ENCODE results near the gene AGMO. TPM values are rescaled to one million over a fixed set of nuclear protein-coding genes. Genes with fewer than 3 reads are reported as not detected.

AGMO gene
- total and polyA plus RNA-seq, 2 donors (not counting 1 experiment from before 2014, with no cell fraction given): not detected

- H3K9ac ChIP-seq (ENCODE audit: low read length): no peak overlapping the region
- ATAC-seq (ENCODE audit: low read depth): no peak
- H2AFZ ChIP-seq (ENCODE audit: insufficient read depth, low read depth, low read length, poor library complexity, severe bottlenecking): no peak overlapping the region
- Mint-ChIP-seq H3K9me3 (ENCODE audit: insufficient read depth) (no peaks in the 10 kb centered on the region), H3K27ac (no peak overlapping the region), H3K4me1 (no peaks in the 10 kb centered on the region), H3K4me3 (no peak overlapping the region), H3K27me3 (no peaks in the 10 kb centered on the region)
- no peaks in the 10 kb centered on the region for H3K9me3 ChIP-seq (ENCODE audit: control extremely low read depth in 1 of 3, control insufficient read depth in 2 of 3, insufficient read depth in 1 of 3, low read length in 2 of 3)
- TF ChIP-seq EZH2 (IDR thresholded peaks at IDR 0.05; ENCODE audit: borderline replicate concordance, insufficient read depth, low read depth, low read length, poor library complexity, severe bottlenecking): no peak
- TF ChIP-seq CTCF (IDR thresholded peaks at IDR 0.05): no peak
- no peak overlapping the region for H3K27ac ChIP-seq (ENCODE audit: low read length in 2 of 2)
- no peaks in the 10 kb centered on the region for H3K27me3 ChIP-seq (replicated peaks in 1 of 4; ENCODE audit: control extremely low read depth in 1 of 4, control insufficient read depth in 3 of 4, insufficient read depth in 4 of 4, low read length in 3 of 4)
- ChIA-PET POLR2A (no interaction called here), CTCF (no interaction called here)
- DNase-seq: no peak
- no peaks in the 10 kb centered on the region for H3K36me3 ChIP-seq (replicated peaks in 1 of 2; ENCODE audit: control extremely low read depth in 1 of 2, control insufficient read depth in 1 of 2, extremely low read depth in 1 of 2, insufficient read depth in 2 of 2, low read length in 1 of 2)
- no peaks in the 10 kb centered on the region for H4K20me1 ChIP-seq (ENCODE audit: control insufficient read depth, insufficient read depth, low read length, poor library complexity, severe bottlenecking)
- H3K4me2 ChIP-seq (replicated peaks; ENCODE audit: low read depth, low read length, poor library complexity, severe bottlenecking): no peak overlapping the region
- no peak overlapping the region for H3K4me3 ChIP-seq (ENCODE audit: control extremely low read depth in 1 of 5, extremely low read depth in 1 of 5, insufficient read depth in 1 of 5, low read depth in 2 of 5, low read length in 4 of 5)
- no CpG with 5 or more reads among the region's 2 CpGs for WGBS (ENCODE audit: insufficient coverage)
- intact Hi-C loops (cut with micrococcal nuclease): no loop called here
- no peaks in the 10 kb centered on the region for H3K79me2 ChIP-seq (ENCODE audit: control insufficient read depth, insufficient read depth, low read length)
- no peaks in the 10 kb centered on the region for H3K4me1 ChIP-seq (ENCODE audit: control insufficient read depth in 2 of 2, insufficient read depth in 2 of 2, low read length in 2 of 2)
Measured at GRCh38 chr7:15488401-15488800, 73.4 kb downstream of the AGMO start.

GRCh38 chr7:15487896-15488295 lies 73.9 kb downstream of the AGMO start:
- H3K27ac Mint-ChIP-seq: no peak overlapping the region
- no peaks in the 10 kb centered on the region for H3K36me3 ChIP-seq (replicated peaks in 1 of 2; ENCODE audit: control extremely low read depth in 1 of 2, control insufficient read depth in 1 of 2, extremely low read depth in 1 of 2, insufficient read depth in 2 of 2, low read length in 1 of 2)
- H3K9me3 ChIP-seq (ENCODE audit: control extremely low read depth in 1 of 3, control insufficient read depth in 2 of 3, insufficient read depth in 1 of 3, low read length in 2 of 3): no peaks in the 10 kb centered on the region
- H3K27me3 Mint-ChIP-seq: no peaks in the 10 kb centered on the region
- CTCF ChIA-PET: no interaction called here
- ATAC-seq (ENCODE audit: low read depth): no peak
- H3K27ac ChIP-seq (ENCODE audit: low read length in 2 of 2): no peak overlapping the region
- H3K27me3 ChIP-seq (replicated peaks in 1 of 4; ENCODE audit: control extremely low read depth in 1 of 4, control insufficient read depth in 3 of 4, insufficient read depth in 4 of 4, low read length in 3 of 4): no peaks in the 10 kb centered on the region
- intact Hi-C loops (cut with micrococcal nuclease): no loop called here
- WGBS (ENCODE audit: insufficient coverage): no CpG with 5 or more reads among the region's 1 CpG
- no peaks in the 10 kb centered on the region for H3K9me3 Mint-ChIP-seq (ENCODE audit: insufficient read depth)
- H3K4me3 Mint-ChIP-seq: no peak overlapping the region
- TF ChIP-seq CTCF (IDR thresholded peaks at IDR 0.05) (no peak), EZH2 (IDR thresholded peaks at IDR 0.05; ENCODE audit: borderline replicate concordance, insufficient read depth, low read depth, low read length, poor library complexity, severe bottlenecking) (no peak)
- H3K4me2 ChIP-seq (replicated peaks; ENCODE audit: low read depth, low read length, poor library complexity, severe bottlenecking): no peak overlapping the region
- POLR2A ChIA-PET: no interaction called here
- no peak for DNase-seq
- no peaks in the 10 kb centered on the region for H3K79me2 ChIP-seq (ENCODE audit: control insufficient read depth, insufficient read depth, low read length)
- no peaks in the 10 kb centered on the region for H4K20me1 ChIP-seq (ENCODE audit: control insufficient read depth, insufficient read depth, low read length, poor library complexity, severe bottlenecking)
- H3K9ac ChIP-seq (ENCODE audit: low read length): no peak overlapping the region
- no peaks in the 10 kb centered on the region for H3K4me1 Mint-ChIP-seq
- no peaks in the 10 kb centered on the region for H3K4me1 ChIP-seq (ENCODE audit: control insufficient read depth in 2 of 2, insufficient read depth in 2 of 2, low read length in 2 of 2)
- H3K4me3 ChIP-seq (ENCODE audit: control extremely low read depth in 1 of 5, extremely low read depth in 1 of 5, insufficient read depth in 1 of 5, low read depth in 2 of 5, low read length in 4 of 5): no peak overlapping the region
- H2AFZ ChIP-seq (ENCODE audit: insufficient read depth, low read depth, low read length, poor library complexity, severe bottlenecking): no peak overlapping the region

Data from B cell (primary cell).